OCI-LY7 (cell line): Measurements from ENCODE around the gene TECTA. TPM values are rescaled to one million over a fixed set of nuclear protein-coding genes. Genes with fewer than 3 reads are reported as not detected.
"Not testable (repeated sequence)": the region's sequence is repeated elsewhere in the genome, so short reads cannot be mapped to it uniquely, and the experiment has no call there.

ENCODE experiments used
- BruUV-seq: library from RNA; stranded (reverse); fragments of 400-500 nt; replicated peaks from 2 replicates; lab custom pipeline; 2021; lab: Mats Ljungman, UMichigan
- CTCF ChIA-PET: fragments of 300-600 bp; sonication (Branson Sonifier 250); formaldehyde crosslinking; loops from one replicate; lab custom pipeline; 2022; ENCODE audit warnings: antibody characterized with exemption; ENCODE audit not compliant: unreplicated experiment; lab: Charles Lee
- POLR2A ChIA-PET: fragments of 300-600 bp; sonication (Branson Sonifier 250); formaldehyde crosslinking; loops from one replicate; lab custom pipeline; 2022; ENCODE audit warnings: antibody characterized with exemption; lab: Charles Lee
- DNase-seq: peaks from one replicate; pipeline ENCODE4 v3.0.0-alpha.2; 2015; ENCODE audit warnings: low spot score
- H2AFZ ChIP-seq: fragments of 200-600 bp; sonication (generic), shearing (Covaris generic); 2 replicates; pipeline ENCODE4 v1.6.1; 2014; ENCODE audit warnings: mild to moderate bottlenecking, antibody characterized with exemption, low read length, moderate library complexity
- H3K27ac ChIP-seq: fragments of 200-600 bp; sonication (generic); 2 replicates; pipeline ENCODE4 v1.5.1; 2014; ENCODE audit warnings: mixed run types, low read depth, mild to moderate bottlenecking, moderate library complexity, low read length, inconsistent platforms; ENCODE audit not compliant: poor library complexity, severe bottlenecking
- H3K36me3 ChIP-seq: fragments of 200-600 bp; sonication (generic); 2 replicates; pipeline ENCODE4 v1.6.1; 2014; ENCODE audit warnings: mild to moderate bottlenecking, antibody characterized with exemption, low read length, moderate library complexity, mixed read lengths; ENCODE audit not compliant: insufficient read depth
- H3K4me1 ChIP-seq: fragments of 200-600 bp; sonication (generic); 2 replicates; pipeline ENCODE4 v1.5.1; 2014; ENCODE audit warnings: mild to moderate bottlenecking, low read length; ENCODE audit not compliant: insufficient read depth, poor library complexity, severe bottlenecking
- H3K4me2 ChIP-seq: fragments of 200-600 bp; sonication (generic); 2 replicates; pipeline ENCODE4 v1.6.1; 2014; ENCODE audit warnings: mild to moderate bottlenecking, low read length
- H3K4me3 ChIP-seq: fragments of 200-600 bp; sonication (generic); 2 replicates; pipeline ENCODE4 v1.5.1; 2014; ENCODE audit warnings: mild to moderate bottlenecking, low read depth, low read length; ENCODE audit not compliant: poor library complexity, severe bottlenecking
- H3K79me2 ChIP-seq: fragments of 200-600 bp; sonication (generic); 2 replicates; pipeline ENCODE4 v1.6.1; 2016; ENCODE audit warnings: low read depth, mild to moderate bottlenecking, low read length, moderate library complexity, mixed read lengths; ENCODE audit not compliant: insufficient read depth
- H3K9me2 ChIP-seq: fragments of 200-600 bp; sonication (generic); 2 replicates; pipeline ENCODE4 v1.6.1; 2016; ENCODE audit warnings: mild to moderate bottlenecking, low read length, mixed read lengths; ENCODE audit not compliant: insufficient read depth
- H3K9me3 ChIP-seq: fragments of 200-600 bp; sonication (generic); 2 replicates; pipeline ENCODE4 v1.6.1; 2014; ENCODE audit warnings: mild to moderate bottlenecking, mixed run types, low read length, mixed read lengths
- H4K20me1 ChIP-seq: fragments of 200-600 bp; sonication (generic); 2 replicates; pipeline ENCODE4 v1.6.1; 2014; ENCODE audit warnings: mild to moderate bottlenecking, antibody characterized with exemption, low read length, moderate library complexity, mixed read lengths; ENCODE audit not compliant: insufficient read depth
- EZH2phosphoT487 ChIP-seq: fragments of 200-600 bp; sonication (generic); IDR thresholded peaks from 2 replicates; pipeline ENCODE4 v1.6.1; 2018; ENCODE audit warnings: low read depth, borderline replicate concordance, mild to moderate bottlenecking, mixed run types, antibody characterized with exemption, low read length, moderate library complexity, mixed read lengths
- intact Hi-C: fragments of 100-400 bp; cut with micrococcal nuclease; formaldehyde crosslinking; loops from one replicate; pipeline ENCODE4 v1.10.0; 2022; ENCODE audit not compliant: unreplicated experiment
- total RNA-seq, 2 experiments: library from RNA; depleted of rRNA in 1 of 2; stranded (reverse); fragments of >200 nt in 1 of 2; shearing (Covaris generic) in 1 of 2; gene quantifications; 2 replicates each; pipeline ENCODE4 v1.2.3, GENCODE V29; 2014 to 2022
- TF ChIP-seq, protein P1 (sequence below): fragments of 200-600 bp; sonication (generic); conservative IDR thresholded peaks from 2 replicates; pipeline ENCODE4 v1.5.1; 2014; ENCODE audit warnings: mild to moderate bottlenecking, antibody characterized with exemption, low read length, moderate library complexity, mixed read lengths

TECTA gene
- total RNA-seq, 2 experiments from 2014 or later: 0.32 to 0.48 TPM

DNA sequence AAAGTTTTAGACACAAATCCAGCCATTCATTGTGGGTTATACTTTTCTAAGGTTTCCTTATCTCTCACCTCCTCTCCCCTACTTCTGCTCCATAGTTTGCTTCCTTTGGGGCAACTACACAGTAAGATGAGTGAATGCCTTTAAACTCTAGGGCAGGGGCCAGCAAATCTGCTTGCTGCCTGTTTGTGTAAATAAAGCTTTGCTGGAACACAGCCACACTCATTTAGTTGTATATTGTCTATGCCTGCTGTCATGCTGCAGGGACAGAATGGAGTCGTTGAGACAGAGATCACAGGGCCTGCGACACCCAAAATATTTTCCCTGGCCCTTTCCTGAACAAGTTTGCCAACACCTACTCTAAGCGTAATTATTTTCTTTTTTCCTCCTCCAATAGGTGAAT is 58.7 kb downstream of the TECTA start:
- no peaks in the 10 kb centered on the region for H3K4me1 ChIP-seq
- H4K20me1 ChIP-seq: no peaks in the 10 kb centered on the region
- no peaks in the 10 kb centered on the region for H3K79me2 ChIP-seq
- no peak overlapping the region for H2AFZ ChIP-seq
- no peaks in the 10 kb centered on the region for H3K36me3 ChIP-seq
- DNase-seq: no peak
- TF ChIP-seq, protein P1, sequence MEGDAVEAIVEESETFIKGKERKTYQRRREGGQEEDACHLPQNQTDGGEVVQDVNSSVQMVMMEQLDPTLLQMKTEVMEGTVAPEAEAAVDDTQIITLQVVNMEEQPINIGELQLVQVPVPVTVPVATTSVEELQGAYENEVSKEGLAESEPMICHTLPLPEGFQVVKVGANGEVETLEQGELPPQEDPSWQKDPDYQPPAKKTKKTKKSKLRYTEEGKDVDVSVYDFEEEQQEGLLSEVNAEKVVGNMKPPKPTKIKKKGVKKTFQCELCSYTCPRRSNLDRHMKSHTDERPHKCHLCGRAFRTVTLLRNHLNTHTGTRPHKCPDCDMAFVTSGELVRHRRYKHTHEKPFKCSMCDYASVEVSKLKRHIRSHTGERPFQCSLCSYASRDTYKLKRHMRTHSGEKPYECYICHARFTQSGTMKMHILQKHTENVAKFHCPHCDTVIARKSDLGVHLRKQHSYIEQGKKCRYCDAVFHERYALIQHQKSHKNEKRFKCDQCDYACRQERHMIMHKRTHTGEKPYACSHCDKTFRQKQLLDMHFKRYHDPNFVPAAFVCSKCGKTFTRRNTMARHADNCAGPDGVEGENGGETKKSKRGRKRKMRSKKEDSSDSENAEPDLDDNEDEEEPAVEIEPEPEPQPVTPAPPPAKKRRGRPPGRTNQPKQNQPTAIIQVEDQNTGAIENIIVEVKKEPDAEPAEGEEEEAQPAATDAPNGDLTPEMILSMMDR: no peak
- no peak for TF ChIP-seq EZH2phosphoT487
- POLR2A ChIA-PET: no interaction called here
- no peaks in the 10 kb centered on the region for H3K9me2 ChIP-seq
- CTCF ChIA-PET: no interaction called here
- no peak overlapping the region for H3K4me2 ChIP-seq
- no peaks in the 10 kb centered on the region for H3K9me3 ChIP-seq
- H3K4me3 ChIP-seq: no peak overlapping the region
- intact Hi-C loops: no loop called here
- BruUV-seq: no TSS peak
- no peak overlapping the region for H3K27ac ChIP-seq

DNA sequence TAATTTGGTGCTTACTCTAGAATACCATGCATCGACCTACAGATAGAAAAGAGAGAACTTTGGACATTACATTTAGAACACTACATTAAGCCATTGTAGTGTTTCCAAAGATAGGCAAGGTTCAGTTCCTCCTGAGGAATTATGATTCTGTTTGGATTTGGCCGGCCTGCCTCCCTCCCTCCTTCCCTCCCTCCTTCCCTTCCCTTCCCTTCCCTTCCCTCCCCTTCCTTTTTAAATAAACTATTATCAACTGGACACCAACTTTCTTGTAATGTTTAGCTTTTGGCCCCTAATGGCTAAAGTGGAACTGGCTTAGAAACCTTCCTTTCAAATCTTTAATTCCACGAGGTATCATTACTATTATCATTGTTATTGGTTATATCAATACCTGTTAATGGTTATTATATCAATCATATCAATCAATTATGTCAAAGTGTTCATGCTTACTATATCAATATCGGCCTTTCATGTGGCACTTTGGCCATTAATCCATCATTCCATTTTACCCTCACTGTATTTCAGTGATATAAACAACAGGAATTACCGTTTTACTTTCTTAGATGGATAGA is 60.4 kb downstream of the TECTA start:
- Histone ChIP-seq H3K4me2 (no peak overlapping the region), H3K79me2 (no peaks in the 10 kb centered on the region), H3K9me3 (no peaks in the 10 kb centered on the region), H4K20me1 (no peaks in the 10 kb centered on the region), H3K4me3 (no peak overlapping the region), H2AFZ (no peak overlapping the region), H3K36me3 (no peaks in the 10 kb centered on the region), H3K27ac (no peak overlapping the region), H3K9me2 (no peaks in the 10 kb centered on the region), H3K4me1 (no peaks in the 10 kb centered on the region)
- DNase-seq: no peak
- POLR2A ChIA-PET: no interaction called here
- TF ChIP-seq, protein P1: no peak
- no peak for TF ChIP-seq EZH2phosphoT487
- BruUV-seq: no TSS peak
- intact Hi-C loops: no loop called here
- CTCF ChIA-PET: no interaction called here

DNA sequence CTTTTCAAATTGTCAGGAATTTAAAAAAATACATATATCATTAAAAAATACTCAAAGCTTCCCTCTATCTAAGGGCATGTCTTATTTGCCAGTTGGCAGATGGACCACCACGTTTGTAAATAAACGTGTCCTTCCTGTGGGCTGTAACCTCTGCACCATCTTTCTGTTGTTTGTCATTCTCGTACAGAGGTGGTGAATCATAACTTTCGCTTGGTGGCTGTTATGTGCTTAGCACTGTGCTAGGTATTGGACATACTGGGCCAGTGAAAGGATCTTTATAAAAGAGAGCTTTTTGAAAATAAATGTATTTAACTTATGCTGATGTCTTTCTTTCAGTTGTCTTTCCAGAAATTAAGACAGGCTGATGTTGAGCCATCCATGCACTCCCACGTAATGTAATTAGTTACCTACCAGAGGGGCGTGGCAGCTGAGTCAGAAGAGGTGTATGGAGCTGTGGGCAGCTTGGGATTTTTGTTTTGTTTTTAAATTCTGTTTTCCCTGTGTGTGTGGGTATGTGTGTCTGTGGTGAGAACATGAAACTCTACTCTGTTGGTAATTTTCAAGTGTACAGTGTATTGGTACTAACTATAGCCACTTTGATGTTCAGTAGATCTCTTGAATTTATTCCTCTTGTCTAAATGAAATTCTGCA is 62.7 kb downstream of the TECTA start:
- ChIA-PET POLR2A (no interaction called here), CTCF (no interaction called here)
- DNase-seq: no peak
- Histone ChIP-seq H2AFZ (no peak overlapping the region), H3K4me3 (no peak overlapping the region), H4K20me1 (no peaks in the 10 kb centered on the region), H3K4me1 (no peaks in the 10 kb centered on the region), H3K4me2 (no peak overlapping the region), H3K9me3 (no peaks in the 10 kb centered on the region), H3K9me2 (no peaks in the 10 kb centered on the region), H3K79me2 (no peaks in the 10 kb centered on the region), H3K27ac (no peak overlapping the region), H3K36me3 (no peaks in the 10 kb centered on the region)
- no TSS peak for BruUV-seq
- intact Hi-C loops: no loop called here
- TF ChIP-seq EZH2phosphoT487: no peak
- TF ChIP-seq, protein P1: no peak

DNA sequence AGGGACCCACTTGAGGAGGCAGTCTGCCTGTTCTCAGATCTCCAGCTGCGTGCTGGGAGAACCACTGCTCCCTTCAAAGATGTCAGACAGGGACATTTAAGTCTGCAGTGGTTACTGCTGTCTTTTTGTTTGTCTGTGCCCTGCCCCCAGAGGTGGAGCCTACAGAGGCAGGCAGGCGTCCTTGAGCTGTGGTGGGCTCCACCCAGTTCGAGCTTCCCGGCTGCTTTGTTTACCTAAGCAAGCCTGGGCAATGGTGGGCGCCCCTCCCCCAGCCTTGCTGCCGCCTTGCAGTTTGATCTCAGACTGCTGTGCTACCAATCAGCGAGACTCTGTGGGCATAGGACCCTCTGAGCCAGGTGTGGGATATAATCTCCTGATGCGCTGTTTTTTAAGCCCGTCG is 76.6 kb downstream of the TECTA start:
- intact Hi-C loops, H3K79me2 ChIP-seq, H3K4me2 ChIP-seq, BruUV-seq, H3K9me2 ChIP-seq, DNase-seq, H3K4me3 ChIP-seq, H2AFZ ChIP-seq, H4K20me1 ChIP-seq, CTCF ChIA-PET, H3K4me1 ChIP-seq, H3K36me3 ChIP-seq, H3K27ac ChIP-seq, POLR2A ChIA-PET: not testable (repeated sequence)
- H3K9me3 ChIP-seq: peaks cover 13% of the 10 kb centered on the region; the same call in 1 of the 2 replicates
